Measurements from ENCODE around the gene POLE4.

GRCh38 chr2:74930811-74931486, 27.5 kb upstream of the POLE4 start:
- TF ChIP-seq CCAR2 (IDR thresholded peaks at IDR 0.05; ENCODE audit: low read depth, low read length) = no peak
- TF ChIP-seq NFATC3 (IDR thresholded peaks at IDR 0.05) = no peak
- TF ChIP-seq MXD1 (CRISPR knock-in tag; IDR thresholded peaks at IDR 0.05; ENCODE audit: borderline replicate concordance, poor library complexity, severe bottlenecking) = no peak
- TF ChIP-seq RAD51 (IDR thresholded peaks at IDR 0.05; ENCODE audit: borderline replicate concordance, low read depth) = no peak
- TF ChIP-seq MED1 (CRISPR knock-in tag; IDR thresholded peaks at IDR 0.05; ENCODE audit: borderline replicate concordance) = no peak
- no peak for TF ChIP-seq TAF1 (IDR thresholded peaks at IDR 0.05; ENCODE audit: control insufficient read depth, extremely low read depth, insufficient read depth, low read length, severe bottlenecking)
- no peak for TF ChIP-seq SRF (CRISPR knock-in tag; IDR thresholded peaks at IDR 0.05)
- TF ChIP-seq MTA3 (IDR thresholded peaks at IDR 0.05; ENCODE audit: borderline replicate concordance) = no peak
- no peak for TF ChIP-seq ZNF395 (CRISPR knock-in tag; IDR thresholded peaks at IDR 0.05)
- no peak for TF ChIP-seq FOXJ3 (CRISPR knock-in tag; IDR thresholded peaks at IDR 0.05)
- TF ChIP-seq, protein P1, sequence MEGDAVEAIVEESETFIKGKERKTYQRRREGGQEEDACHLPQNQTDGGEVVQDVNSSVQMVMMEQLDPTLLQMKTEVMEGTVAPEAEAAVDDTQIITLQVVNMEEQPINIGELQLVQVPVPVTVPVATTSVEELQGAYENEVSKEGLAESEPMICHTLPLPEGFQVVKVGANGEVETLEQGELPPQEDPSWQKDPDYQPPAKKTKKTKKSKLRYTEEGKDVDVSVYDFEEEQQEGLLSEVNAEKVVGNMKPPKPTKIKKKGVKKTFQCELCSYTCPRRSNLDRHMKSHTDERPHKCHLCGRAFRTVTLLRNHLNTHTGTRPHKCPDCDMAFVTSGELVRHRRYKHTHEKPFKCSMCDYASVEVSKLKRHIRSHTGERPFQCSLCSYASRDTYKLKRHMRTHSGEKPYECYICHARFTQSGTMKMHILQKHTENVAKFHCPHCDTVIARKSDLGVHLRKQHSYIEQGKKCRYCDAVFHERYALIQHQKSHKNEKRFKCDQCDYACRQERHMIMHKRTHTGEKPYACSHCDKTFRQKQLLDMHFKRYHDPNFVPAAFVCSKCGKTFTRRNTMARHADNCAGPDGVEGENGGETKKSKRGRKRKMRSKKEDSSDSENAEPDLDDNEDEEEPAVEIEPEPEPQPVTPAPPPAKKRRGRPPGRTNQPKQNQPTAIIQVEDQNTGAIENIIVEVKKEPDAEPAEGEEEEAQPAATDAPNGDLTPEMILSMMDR (IDR thresholded peaks at IDR 0.05 in 2 of 3, conservative IDR thresholded peaks at IDR 0.05 in 1 of 3; ENCODE audit: insufficient read depth in 2 of 3, low read depth in 1 of 3, low read length in 3 of 3) = no peak
- no peak for TF ChIP-seq NFRKB (IDR thresholded peaks at IDR 0.05; ENCODE audit: low read depth)
- TF ChIP-seq TBL1XR1 (IDR thresholded peaks at IDR 0.05; ENCODE audit: low read length in 2 of 2) = no peak
- TF ChIP-seq, protein P2, sequence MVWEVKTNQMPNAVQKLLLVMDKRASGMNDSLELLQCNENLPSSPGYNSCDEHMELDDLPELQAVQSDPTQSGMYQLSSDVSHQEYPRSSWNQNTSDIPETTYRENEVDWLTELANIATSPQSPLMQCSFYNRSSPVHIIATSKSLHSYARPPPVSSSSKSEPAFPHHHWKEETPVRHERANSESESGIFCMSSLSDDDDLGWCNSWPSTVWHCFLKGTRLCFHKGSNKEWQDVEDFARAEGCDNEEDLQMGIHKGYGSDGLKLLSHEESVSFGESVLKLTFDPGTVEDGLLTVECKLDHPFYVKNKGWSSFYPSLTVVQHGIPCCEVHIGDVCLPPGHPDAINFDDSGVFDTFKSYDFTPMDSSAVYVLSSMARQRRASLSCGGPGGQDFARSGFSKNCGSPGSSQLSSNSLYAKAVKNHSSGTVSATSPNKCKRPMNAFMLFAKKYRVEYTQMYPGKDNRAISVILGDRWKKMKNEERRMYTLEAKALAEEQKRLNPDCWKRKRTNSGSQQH (CRISPR knock-in tag; IDR thresholded peaks at IDR 0.05) = no peak

Measured in K562 (cell line).